Upper lobe of right lung (tissue), 1 donor: ENCODE measurements around the gene OR10A5. TPM values are rescaled to one million over a fixed set of nuclear protein-coding genes. Genes with fewer than 3 reads are reported as not detected.

Source experiments
- ATAC-seq: fragments of 200-7000 bp; cut with Tn5 transposase; one replicate; pipeline ENCODE4 v1.9.1; 2020; ENCODE audit warnings: mild to moderate bottlenecking, moderate library complexity
- DNase-seq: peaks from one replicate; pipeline ENCODE4 v3.0.0-alpha.2; 2020
- H3K27ac ChIP-seq: fragments of 200-600 bp; one replicate; pipeline ENCODE4 v1.8.0; 2022
- H3K27me3 ChIP-seq: fragments of 200-600 bp; one replicate; pipeline ENCODE4 v1.8.0; 2022; ENCODE audit warnings: mild to moderate bottlenecking
- H3K36me3 ChIP-seq: fragments of 200-600 bp; one replicate; pipeline ENCODE4 v1.8.0; 2022
- H3K4me1 ChIP-seq: fragments of 200-600 bp; one replicate; pipeline ENCODE4 v1.8.0; 2022
- H3K4me3 ChIP-seq: fragments of 200-600 bp; one replicate; pipeline ENCODE4 v1.8.0; 2022; ENCODE audit warnings: mild to moderate bottlenecking
- H3K9me3 ChIP-seq: fragments of 200-600 bp; one replicate; pipeline ENCODE4 v1.8.0; 2022
- CTCF ChIP-seq: fragments of 200-600 bp; IDR thresholded peaks from one replicate; pipeline ENCODE4 v1.8.0; 2022; ENCODE audit warnings: antibody characterized with exemption
- intact Hi-C: fragments of 100-400 bp; cut with DNase I; formaldehyde crosslinking; loops from one replicate; pipeline ENCODE4 v1.11.0; 2022
- total RNA-seq: library from RNA; stranded (reverse); fragmentation: NEBNext Ultra II Directional; extraction: Animal tissue kit (Norgen Biotek cat#: 25700); gene quantifications from one replicate; pipeline ENCODE4 v1.2.1, GENCODE V29; 2021
- donor health status: DM: no; HTN: yes; CAD: no; lungs with severe emphysema.

Gene OR10A5
- total RNA-seq, 1 donor from 2014 or later, result not detected

DNA sequence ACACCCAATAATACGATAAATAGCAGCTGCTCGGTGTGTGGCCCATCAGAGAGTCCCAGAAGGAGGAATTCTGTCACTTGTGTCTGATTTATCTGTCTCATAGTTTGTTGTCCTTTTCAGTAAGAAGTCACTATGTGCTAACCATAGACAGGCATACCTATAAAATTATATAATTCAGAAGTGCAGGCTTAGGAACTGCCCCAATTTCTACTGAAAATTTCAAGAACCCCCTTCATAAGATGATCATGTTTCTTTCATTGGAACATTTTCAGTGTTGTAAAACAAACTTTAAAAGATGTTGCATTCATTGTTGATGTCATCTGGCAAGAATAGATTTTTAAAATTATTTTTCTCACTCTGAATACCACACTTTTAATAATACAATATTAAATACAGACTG lies 46.9 kb downstream of the OR10A5 start, which contains the start of gene OR2D2:
Gene OR2D2, minus strand, starts transcription at position 101 of the 400 bp plus-strand sequence. Its CDS starts 0 bp downstream, at position 101.
- Histone ChIP-seq H3K27me3 (no peaks in the 10 kb centered on the region), H3K4me1 (no peaks in the 10 kb centered on the region), H3K4me3 (no peak within 1 kb of the TSS), H3K27ac (no peak within 1 kb of the TSS), H3K9me3 (no peaks in the 10 kb centered on the region), H3K36me3 (no peaks in the 10 kb centered on the region)
- intact Hi-C loops, result no loop called here
- ATAC-seq (no peak), DNase-seq (no peak)
- TF ChIP-seq CTCF, result no peak

GRCh38 chr11:6894097-6894496 lies 48.6 kb downstream of the OR10A5 start:
- Histone ChIP-seq H3K4me1 (no peaks in the 10 kb centered on the region), H3K36me3 (no peaks in the 10 kb centered on the region), H3K9me3 (no peaks in the 10 kb centered on the region), H3K27ac (no peak overlapping the region), H3K27me3 (no peaks in the 10 kb centered on the region), H3K4me3 (no peak overlapping the region)
- no peak for ATAC-seq
- intact Hi-C loops, result no loop called here
- DNase-seq, result no peak
- no peak for TF ChIP-seq CTCF

GRCh38 chr11:6895010-6895409 lies 49.5 kb downstream of the OR10A5 start:
- DNase-seq, result no peak
- Histone ChIP-seq H3K27ac (no peak overlapping the region), H3K27me3 (no peaks in the 10 kb centered on the region), H3K4me3 (no peak overlapping the region), H3K9me3 (no peaks in the 10 kb centered on the region), H3K36me3 (no peaks in the 10 kb centered on the region), H3K4me1 (no peaks in the 10 kb centered on the region)
- intact Hi-C loops, result no loop called here
- no peak for TF ChIP-seq CTCF
- ATAC-seq, result no peak

Other genes starting within 250 kb of the OR10A5 start
- gene RRP8, start 242.1 kb upstream of the OR10A5 start, total RNA-seq, result 17.9 TPM
- gene ILK, start 241.9 kb upstream of the OR10A5 start, total RNA-seq, result 148 TPM
- 87.8 TPM for gene TAF10, start 233.5 kb upstream of the OR10A5 start, total RNA-seq
- gene TPP1, start 226.3 kb upstream of the OR10A5 start, total RNA-seq, result 207 TPM
- 28.0 TPM for gene DCHS1, start 189.9 kb upstream of the OR10A5 start, total RNA-seq
- gene MRPL17, start 162.3 kb upstream of the OR10A5 start, total RNA-seq, result 35.1 TPM
- 0.14 TPM for gene OR2AG2, start 73.7 kb upstream of the OR10A5 start, total RNA-seq
- gene OR2AG1, start 62.7 kb upstream of the OR10A5 start, total RNA-seq, result not detected
- gene OR6A2, start 46.0 kb upstream of the OR10A5 start, total RNA-seq, result not detected
- not detected for gene OR10A2, start 17.4 kb downstream of the OR10A5 start, total RNA-seq
- gene OR10A4, start 30.9 kb downstream of the OR10A5 start, total RNA-seq, result not detected
- gene OR2D2, start 46.8 kb downstream of the OR10A5 start, total RNA-seq, result not detected
- gene OR2D3, start 75.3 kb downstream of the OR10A5 start, total RNA-seq, result not detected
- 2.4 TPM for gene ZNF215, start 80.7 kb downstream of the OR10A5 start, total RNA-seq
- gene ZNF214, start 174.7 kb downstream of the OR10A5 start, total RNA-seq, result 3.7 TPM
- gene NLRP14, start 174.8 kb downstream of the OR10A5 start, total RNA-seq, result not detected
- not detected for gene RBMXL2, start 243.3 kb downstream of the OR10A5 start, total RNA-seq